HFFc6 (cell line): Measurements from ENCODE around the gene OR1K1. TPM values are rescaled to one million over a fixed set of nuclear protein-coding genes. Genes with fewer than 3 reads are reported as not detected.
A peak's percentile ranks its signal among the peaks of the same experiment; 100 is the strongest.
"Not testable (repeated sequence)": the region's sequence is repeated elsewhere in the genome, so short reads cannot be mapped to it uniquely, and the experiment has no call there.

Experiments used
- DNase-seq: peaks from one replicate; pipeline ENCODE4 v3.0.0-alpha.2; 2018
- H3K27ac Mint-ChIP-seq: 2 replicates; pipeline ENCODE4 v1.8.0; 2020; ENCODE audit warnings: mild to moderate bottlenecking, mixed read lengths
- H3K27me3 Mint-ChIP-seq: 2 replicates; pipeline ENCODE4 v1.8.0; 2021; ENCODE audit warnings: mild to moderate bottlenecking, moderate library complexity, mixed read lengths; ENCODE audit not compliant: insufficient read depth
- H3K36me3 Mint-ChIP-seq: 2 replicates; pipeline ENCODE4 v1.8.0; 2021; ENCODE audit warnings: low read depth, mixed read lengths
- H3K4me1 Mint-ChIP-seq: 2 replicates; pipeline ENCODE4 v1.8.0; 2020; ENCODE audit warnings: low read depth, mixed read lengths
- H3K4me3 Mint-ChIP-seq: 2 replicates; pipeline ENCODE4 v1.8.0; 2020; ENCODE audit warnings: mild to moderate bottlenecking, moderate library complexity, mixed read lengths
- H3K9me3 Mint-ChIP-seq: 2 replicates; pipeline ENCODE4 v1.8.0; 2020; ENCODE audit warnings: mild to moderate bottlenecking, mixed read lengths
- total RNA-seq, 6 experiments: library from RNA; stranded (reverse); fragmentation: NEBNext Ultra II Directional; extraction: Animal tissue kit (Norgen Biotek cat#: 25700); gene quantifications; 2 replicates in 1 of 6; 3 replicates in 5 of 6; pipeline ENCODE4 v1.2.3, GENCODE V29; 2021
- TF ChIP-seq, protein P1 (sequence below): fragments of 200-600 bp; sonication (generic); IDR thresholded peaks from 2 replicates; pipeline ENCODE4 v1.5.0; 2021; ENCODE audit warnings: antibody characterized with exemption, mild to moderate bottlenecking

The OR1K1 gene
- total RNA-seq, 6 experiments from 2014 or later = not detected

DNA sequence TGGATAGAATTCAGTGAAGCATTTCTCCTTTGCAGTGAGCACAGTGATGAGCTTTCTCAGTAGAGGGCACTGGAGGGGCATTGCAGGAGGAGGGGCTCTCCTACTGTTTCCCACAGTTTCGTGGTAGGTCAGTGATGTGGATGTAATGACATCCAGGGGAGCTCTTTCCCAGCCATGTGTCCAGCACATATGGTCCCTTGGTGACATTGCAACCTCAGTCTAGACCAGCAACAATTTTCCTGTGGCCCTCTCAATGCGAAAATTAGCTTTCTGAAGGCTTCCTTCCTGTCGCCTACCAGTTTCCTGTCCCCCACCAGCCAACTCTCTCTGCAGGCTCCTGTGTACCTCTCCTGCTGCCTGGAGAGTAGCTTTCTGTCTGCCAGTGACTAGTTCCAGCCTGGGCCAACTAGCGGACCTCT lies 35.4 kb downstream of the OR1K1 start:
- Mint-ChIP-seq H3K4me1 (no peaks in the 10 kb centered on the region), H3K27me3 (peaks cover 6% of the 10 kb centered on the region; the same call in 1 of the 2 replicates), H3K4me3 (no peak overlapping the region), H3K9me3 (no peaks in the 10 kb centered on the region; the same call in 1 of the 2 replicates), H3K27ac (no peak overlapping the region), H3K36me3 (no peaks in the 10 kb centered on the region)
- no peak for DNase-seq
- TF ChIP-seq, protein P1, sequence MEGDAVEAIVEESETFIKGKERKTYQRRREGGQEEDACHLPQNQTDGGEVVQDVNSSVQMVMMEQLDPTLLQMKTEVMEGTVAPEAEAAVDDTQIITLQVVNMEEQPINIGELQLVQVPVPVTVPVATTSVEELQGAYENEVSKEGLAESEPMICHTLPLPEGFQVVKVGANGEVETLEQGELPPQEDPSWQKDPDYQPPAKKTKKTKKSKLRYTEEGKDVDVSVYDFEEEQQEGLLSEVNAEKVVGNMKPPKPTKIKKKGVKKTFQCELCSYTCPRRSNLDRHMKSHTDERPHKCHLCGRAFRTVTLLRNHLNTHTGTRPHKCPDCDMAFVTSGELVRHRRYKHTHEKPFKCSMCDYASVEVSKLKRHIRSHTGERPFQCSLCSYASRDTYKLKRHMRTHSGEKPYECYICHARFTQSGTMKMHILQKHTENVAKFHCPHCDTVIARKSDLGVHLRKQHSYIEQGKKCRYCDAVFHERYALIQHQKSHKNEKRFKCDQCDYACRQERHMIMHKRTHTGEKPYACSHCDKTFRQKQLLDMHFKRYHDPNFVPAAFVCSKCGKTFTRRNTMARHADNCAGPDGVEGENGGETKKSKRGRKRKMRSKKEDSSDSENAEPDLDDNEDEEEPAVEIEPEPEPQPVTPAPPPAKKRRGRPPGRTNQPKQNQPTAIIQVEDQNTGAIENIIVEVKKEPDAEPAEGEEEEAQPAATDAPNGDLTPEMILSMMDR = no peak

DNA sequence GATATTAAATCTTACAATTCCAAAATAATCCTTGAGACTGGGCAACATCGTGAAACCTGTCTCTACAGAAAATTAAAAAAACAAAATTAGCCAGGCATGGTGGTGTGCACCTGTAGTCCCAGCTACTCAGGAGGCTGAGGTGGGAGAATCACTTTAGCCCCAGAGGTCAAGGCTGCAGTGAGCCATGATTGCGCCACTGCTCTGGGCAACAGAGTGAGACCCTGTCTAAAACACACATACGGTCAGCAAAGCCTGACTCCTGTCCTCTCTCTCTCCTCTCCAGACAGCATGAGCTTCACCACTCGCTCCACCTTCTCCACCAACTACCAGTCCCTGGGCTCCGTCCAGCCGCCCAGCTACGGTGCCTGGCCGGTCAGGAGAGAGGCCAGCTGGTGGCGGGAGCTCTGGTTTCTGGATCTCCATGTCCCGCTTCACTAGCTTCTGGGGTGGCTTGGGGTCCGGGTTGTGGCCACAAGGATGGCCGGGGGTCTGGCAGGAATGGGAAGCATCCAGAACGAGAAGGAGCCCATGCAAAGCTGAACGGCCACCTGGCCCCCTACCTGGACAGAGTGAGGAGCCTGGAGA lies 37.4 kb downstream of the OR1K1 start:
- TF ChIP-seq, protein P1 = no peak
- peaks cover 6% of the 10 kb centered on the region for H3K27me3 Mint-ChIP-seq
- H3K36me3 Mint-ChIP-seq = no peaks in the 10 kb centered on the region
- H3K4me3 Mint-ChIP-seq = no peak overlapping the region
- no peaks in the 10 kb centered on the region for H3K4me1 Mint-ChIP-seq
- no peak overlapping the region for H3K27ac Mint-ChIP-seq
- H3K9me3 Mint-ChIP-seq = no peaks in the 10 kb centered on the region; the same call in 1 of the 2 replicates
- no peak for DNase-seq

DNA sequence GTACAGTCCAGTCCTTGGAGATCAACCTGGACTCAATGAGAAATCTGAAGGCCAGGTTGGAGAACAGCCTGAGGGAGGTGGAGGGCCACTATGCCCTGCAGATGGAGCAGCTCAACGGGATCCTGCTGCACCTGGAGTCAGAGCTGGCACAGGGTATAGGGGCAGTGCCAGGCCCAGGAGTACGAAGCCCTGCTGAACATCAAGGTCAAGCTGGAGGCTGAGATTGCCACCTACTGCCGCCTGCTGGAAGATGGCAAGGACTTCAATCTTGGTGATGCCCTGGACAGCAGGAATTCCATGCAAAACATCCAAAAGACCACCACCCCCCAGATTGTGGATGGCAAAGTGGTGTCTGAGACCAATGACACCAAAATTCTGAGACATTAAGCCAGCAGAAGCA lies 38.5 kb downstream of the OR1K1 start:
- TF ChIP-seq, protein P1 = peak; percentile 35; the same call in 1 of the 2 replicates
- not testable (repeated sequence) for H3K27me3 Mint-ChIP-seq, H3K36me3 Mint-ChIP-seq, H3K9me3 Mint-ChIP-seq, DNase-seq, H3K27ac Mint-ChIP-seq, H3K4me1 Mint-ChIP-seq, H3K4me3 Mint-ChIP-seq

DNA sequence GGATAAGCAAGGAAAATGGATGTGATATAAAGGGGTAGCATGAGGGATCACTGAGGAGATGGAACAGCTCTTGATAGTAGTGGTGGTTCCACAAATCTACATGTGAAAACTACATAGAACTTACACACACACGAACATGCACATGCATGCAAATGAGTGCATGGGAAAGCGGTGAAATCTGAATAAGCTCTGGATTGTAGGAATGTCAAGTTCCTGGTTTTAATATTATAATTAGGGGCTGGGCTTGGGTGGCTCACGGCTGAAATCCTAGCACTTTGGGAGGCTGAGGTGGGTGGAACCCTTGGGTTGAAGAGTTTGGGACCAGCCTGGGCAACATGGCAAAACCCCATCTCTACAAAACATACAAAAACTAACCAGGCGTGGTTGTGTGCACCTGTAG lies 41.6 kb downstream of the OR1K1 start:
- DNase-seq = no peak
- Mint-ChIP-seq H3K9me3 (no peaks in the 10 kb centered on the region; the same call in 1 of the 2 replicates), H3K27me3 (peaks cover 4% of the 10 kb centered on the region), H3K36me3 (no peaks in the 10 kb centered on the region; the same call in 1 of the 2 replicates), H3K4me3 (no peak overlapping the region), H3K4me1 (no peaks in the 10 kb centered on the region), H3K27ac (no peak overlapping the region)
- TF ChIP-seq, protein P1 = no peak

DNA sequence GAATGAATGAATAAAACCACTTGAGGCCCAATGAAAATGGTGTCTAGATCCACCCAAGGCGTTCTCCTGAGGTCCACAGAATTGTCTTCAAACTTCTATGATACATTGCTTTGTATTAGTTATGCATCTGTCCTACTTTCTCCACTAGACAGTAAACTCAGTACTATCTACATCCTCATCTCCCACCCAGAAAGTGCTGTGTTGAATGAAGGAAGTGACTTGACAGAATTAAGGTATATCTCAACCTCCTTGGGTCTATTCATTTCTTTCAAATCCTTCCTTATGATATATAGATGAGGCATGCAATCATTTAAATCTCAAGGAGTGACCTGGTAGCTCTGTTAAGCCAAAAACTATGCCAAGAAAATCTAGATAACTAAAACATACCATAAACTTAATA lies 44.2 kb downstream of the OR1K1 start:
- Mint-ChIP-seq H3K27me3 (peaks cover 3% of the 10 kb centered on the region), H3K9me3 (no peaks in the 10 kb centered on the region), H3K36me3 (no peaks in the 10 kb centered on the region; the same call in 1 of the 2 replicates), H3K4me1 (no peaks in the 10 kb centered on the region; the same call in 1 of the 2 replicates), H3K4me3 (no peak overlapping the region), H3K27ac (no peak overlapping the region)
- TF ChIP-seq, protein P1 = no peak
- DNase-seq = no peak
